ENCODE results near the gene MN1.

MN1 gene

DNA sequence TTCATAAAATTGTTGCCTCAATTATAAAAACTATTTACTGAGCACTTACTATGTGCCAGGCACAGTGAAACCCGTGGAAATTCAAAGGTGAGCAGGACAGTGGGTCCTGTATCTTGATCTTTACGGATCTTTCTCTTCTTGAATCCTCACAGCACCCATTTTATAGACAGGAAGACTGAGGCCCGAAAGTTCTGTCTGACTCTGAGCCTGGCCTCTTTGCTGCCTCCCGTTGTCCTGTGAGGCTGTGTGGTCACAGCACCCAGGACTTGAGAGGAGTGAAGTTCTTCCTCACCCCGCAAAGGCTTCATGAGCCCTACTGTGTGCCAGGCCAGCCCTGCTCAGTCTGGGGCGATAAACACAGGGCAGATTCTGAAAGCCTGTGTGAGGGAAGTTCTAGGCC, 13.4 kb upstream of the MN1 start:
- Histone ChIP-seq H3K36me3 (replicated peaks) (no peaks in the 10 kb centered on the region), H3K4me3 (ENCODE audit: low read depth, low read length) (no peak overlapping the region), H3K27ac (no peak overlapping the region), H3K27me3 (replicated peaks) (no peaks in the 10 kb centered on the region)
- DNase-seq = no peak
- in situ Hi-C loops (cut with HindIII; ENCODE audit: low pct_ligation_motif_present, low sequenced_read_pairs) = no loop called here
- TF ChIP-seq, protein P1, sequence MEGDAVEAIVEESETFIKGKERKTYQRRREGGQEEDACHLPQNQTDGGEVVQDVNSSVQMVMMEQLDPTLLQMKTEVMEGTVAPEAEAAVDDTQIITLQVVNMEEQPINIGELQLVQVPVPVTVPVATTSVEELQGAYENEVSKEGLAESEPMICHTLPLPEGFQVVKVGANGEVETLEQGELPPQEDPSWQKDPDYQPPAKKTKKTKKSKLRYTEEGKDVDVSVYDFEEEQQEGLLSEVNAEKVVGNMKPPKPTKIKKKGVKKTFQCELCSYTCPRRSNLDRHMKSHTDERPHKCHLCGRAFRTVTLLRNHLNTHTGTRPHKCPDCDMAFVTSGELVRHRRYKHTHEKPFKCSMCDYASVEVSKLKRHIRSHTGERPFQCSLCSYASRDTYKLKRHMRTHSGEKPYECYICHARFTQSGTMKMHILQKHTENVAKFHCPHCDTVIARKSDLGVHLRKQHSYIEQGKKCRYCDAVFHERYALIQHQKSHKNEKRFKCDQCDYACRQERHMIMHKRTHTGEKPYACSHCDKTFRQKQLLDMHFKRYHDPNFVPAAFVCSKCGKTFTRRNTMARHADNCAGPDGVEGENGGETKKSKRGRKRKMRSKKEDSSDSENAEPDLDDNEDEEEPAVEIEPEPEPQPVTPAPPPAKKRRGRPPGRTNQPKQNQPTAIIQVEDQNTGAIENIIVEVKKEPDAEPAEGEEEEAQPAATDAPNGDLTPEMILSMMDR (IDR thresholded peaks at IDR 0.05; ENCODE audit: low read depth, low read length, missing control alignments) = no peak

DNA sequence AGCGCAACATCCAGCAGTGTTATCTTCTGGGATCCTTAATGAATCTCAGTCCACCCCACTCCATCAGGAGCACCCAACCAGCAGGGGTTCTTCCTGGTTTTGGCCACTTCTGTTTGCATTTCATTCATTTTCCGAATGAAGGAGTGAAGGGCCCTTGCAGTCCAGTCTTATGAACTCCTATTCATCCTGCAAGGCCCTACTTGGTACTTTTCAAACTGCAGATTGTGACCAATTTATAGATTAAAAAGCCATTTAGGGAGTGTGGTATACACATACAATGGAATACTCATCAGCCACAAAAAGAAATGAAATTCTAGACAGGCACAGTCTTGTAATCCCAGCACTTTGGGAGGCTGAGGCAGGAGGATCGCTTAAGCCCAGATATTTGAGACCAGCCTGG, 10.2 kb upstream of the MN1 start:
- Histone ChIP-seq H3K27me3 (replicated peaks) (no peaks in the 10 kb centered on the region), H3K4me3 (ENCODE audit: low read depth, low read length) (no peak overlapping the region), H3K27ac (no peak overlapping the region), H3K36me3 (replicated peaks) (no peaks in the 10 kb centered on the region)
- TF ChIP-seq, protein P1 (IDR thresholded peaks at IDR 0.05; ENCODE audit: low read depth, low read length, missing control alignments) = no peak
- in situ Hi-C loops (cut with HindIII; ENCODE audit: low pct_ligation_motif_present, low sequenced_read_pairs) = no loop called here
- DNase-seq = no peak

DNA sequence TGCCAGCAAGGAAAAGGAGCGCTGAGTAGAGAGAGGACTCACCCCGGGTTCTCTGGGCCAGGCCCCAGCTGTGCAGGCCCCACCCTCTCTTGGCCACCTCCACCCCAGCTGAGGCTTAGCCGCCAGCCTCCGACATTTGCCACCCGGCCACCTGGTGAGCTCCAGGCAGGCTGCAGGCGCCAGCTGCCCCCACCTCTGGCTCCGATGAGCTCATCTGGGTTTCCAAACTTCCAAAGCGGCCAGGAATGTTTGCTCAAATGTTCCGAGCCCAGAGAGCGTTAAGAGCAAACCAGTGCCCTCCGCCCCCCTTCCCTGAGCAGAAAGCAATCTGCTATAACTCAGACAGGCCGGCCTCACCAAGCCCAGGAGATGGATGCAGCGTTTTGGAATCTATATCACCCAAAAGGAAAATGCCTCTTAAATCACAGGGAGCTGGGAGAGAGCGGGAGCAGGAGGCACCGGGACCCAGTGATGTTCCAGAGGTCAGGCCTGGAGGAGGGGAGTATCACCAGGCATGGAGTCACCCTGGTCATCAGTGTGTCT, 9.1 kb upstream of the MN1 start:
- TF ChIP-seq, protein P1 (IDR thresholded peaks at IDR 0.05; ENCODE audit: low read depth, low read length, missing control alignments) = no peak
- H3K27ac ChIP-seq = no peak overlapping the region
- H3K36me3 ChIP-seq (replicated peaks) = no peaks in the 10 kb centered on the region
- no peak overlapping the region for H3K4me3 ChIP-seq (ENCODE audit: low read depth, low read length)
- DNase-seq = no peak
- H3K27me3 ChIP-seq (replicated peaks) = no peaks in the 10 kb centered on the region
- in situ Hi-C loops (cut with HindIII; ENCODE audit: low pct_ligation_motif_present, low sequenced_read_pairs) = no loop called here

DNA sequence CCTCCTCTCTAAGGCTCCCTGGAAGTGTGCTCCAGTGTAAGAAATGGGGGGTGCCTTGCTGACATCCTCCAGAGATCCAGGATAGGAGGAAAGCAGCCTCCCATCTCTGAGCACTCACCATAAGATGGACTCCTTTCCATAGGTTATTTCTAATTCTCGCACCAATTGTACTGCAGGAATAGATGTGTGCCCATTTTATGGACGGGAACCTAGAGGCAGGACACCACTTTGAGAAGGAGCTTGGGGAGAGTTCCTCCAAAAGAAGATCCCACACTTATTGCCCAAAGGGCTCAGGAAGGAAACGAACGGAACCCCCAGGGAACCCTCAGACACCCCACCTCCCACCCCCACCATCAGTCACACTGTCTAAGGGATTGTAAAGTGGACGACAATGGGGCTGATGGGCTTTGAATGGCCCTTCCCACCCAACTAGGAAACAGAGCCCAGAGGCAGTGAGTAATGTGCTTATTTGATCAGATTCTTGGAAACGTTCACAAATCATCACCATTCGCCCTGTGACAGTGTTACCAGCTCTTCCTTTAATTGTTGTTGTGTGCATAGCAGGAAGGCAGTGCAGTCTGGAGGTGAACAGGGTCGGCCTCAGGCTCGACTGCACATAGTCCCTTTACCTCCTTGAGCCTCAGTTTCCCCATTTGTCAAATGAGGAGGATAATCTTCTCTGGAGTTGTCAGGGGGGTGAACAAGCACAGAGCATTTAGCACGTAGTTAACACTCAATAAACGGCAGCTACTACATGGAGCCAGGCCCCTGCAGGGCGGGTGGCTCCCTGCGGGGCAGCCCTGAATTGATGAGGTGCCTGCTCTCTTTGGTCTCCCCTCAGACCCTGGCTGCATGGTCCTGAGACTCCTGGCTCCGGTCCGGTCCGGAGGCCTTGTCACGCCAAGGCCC, 8.4 kb upstream of the MN1 start:
- in situ Hi-C loops (cut with HindIII; ENCODE audit: low pct_ligation_motif_present, low sequenced_read_pairs) = no loop called here
- no peaks in the 10 kb centered on the region for H3K27me3 ChIP-seq (replicated peaks)
- no peak for DNase-seq
- H3K27ac ChIP-seq = no peak overlapping the region
- H3K4me3 ChIP-seq (ENCODE audit: low read depth, low read length) = no peak overlapping the region
- H3K36me3 ChIP-seq (replicated peaks) = no peaks in the 10 kb centered on the region
- TF ChIP-seq, protein P1 (IDR thresholded peaks at IDR 0.05; ENCODE audit: low read depth, low read length, missing control alignments) = no peak

DNA sequence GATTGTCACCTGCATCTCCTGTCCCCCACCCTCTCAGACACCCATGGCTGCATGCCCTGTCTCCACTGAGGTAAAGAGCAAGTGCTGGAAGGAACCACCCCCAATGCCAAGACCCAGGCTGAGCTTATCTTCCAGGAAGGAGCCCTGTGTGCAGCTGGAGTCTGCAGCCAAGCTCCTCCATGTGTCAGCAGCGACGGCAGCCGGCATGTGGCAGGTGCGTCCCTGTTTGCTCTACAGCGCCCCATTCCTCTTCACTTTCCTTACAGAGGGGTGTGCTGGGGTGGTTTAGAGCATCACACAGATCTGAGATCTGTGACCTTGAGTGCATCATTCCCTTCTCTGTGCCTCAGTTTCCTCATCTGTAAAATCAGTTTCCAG, 7.7 kb upstream of the MN1 start:
- TF ChIP-seq, protein P1 (IDR thresholded peaks at IDR 0.05; ENCODE audit: low read depth, low read length, missing control alignments) = no peak
- no peak for DNase-seq
- H3K36me3 ChIP-seq (replicated peaks) = no peaks in the 10 kb centered on the region
- in situ Hi-C loops (cut with HindIII; ENCODE audit: low pct_ligation_motif_present, low sequenced_read_pairs) = no loop called here
- no peaks in the 10 kb centered on the region for H3K27me3 ChIP-seq (replicated peaks)
- no peak overlapping the region for H3K27ac ChIP-seq
- no peak overlapping the region for H3K4me3 ChIP-seq (ENCODE audit: low read depth, low read length)
